HG03442 (cell line): ENCODE data around the gene SLC35F1.
"Not testable (repeated sequence)": the region's sequence is repeated elsewhere in the genome, so short reads cannot be mapped to it uniquely, and the experiment has no call there.

ENCODE experiments used
- ATAC-seq: cut with Tn5 transposase; IDR thresholded peaks from one replicate; pipeline ENCODE4 v1.9.1; 2021; ENCODE audit warnings: mild to moderate bottlenecking, moderate library complexity; ENCODE audit not compliant: unreplicated experiment

The SLC35F1 gene

DNA sequence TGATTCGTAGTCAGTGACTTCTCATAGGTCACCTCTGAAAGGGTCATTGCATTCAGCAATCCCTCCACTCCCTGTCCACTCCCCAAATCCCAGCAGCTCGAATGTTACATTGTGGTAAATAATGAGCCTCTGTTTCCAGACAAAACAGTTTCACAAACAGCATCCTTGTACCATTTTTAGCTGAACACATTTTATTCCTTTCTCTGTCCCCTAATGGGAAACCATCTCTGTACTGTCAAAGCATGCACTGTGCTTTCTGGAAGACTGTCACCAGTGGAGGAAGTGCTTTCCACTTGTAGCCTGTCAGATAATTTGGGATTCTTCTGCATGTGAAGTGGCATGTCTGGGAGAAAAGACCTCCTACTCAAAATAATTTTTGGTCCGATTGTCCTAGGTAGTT lies 82.0 kb downstream of the SLC35F1 start:
- no peak for ATAC-seq

- ATAC-seq, result no peak
These were observed 83.1 kb downstream of the SLC35F1 start for GRCh38 chr6:117990151-117990550.

- ATAC-seq, result no peak
These were observed 85.8 kb downstream of the SLC35F1 start for GRCh38 chr6:117992856-117993255.

GRCh38 chr6:118012944-118013343 lies 105.9 kb downstream of the SLC35F1 start:
- no peak for ATAC-seq

- ATAC-seq, result no peak
These were observed 109.5 kb downstream of the SLC35F1 start for GRCh38 chr6:118016532-118016931.

- no peak for ATAC-seq
These were observed 110.3 kb downstream of the SLC35F1 start for GRCh38 chr6:118017301-118017848.

GRCh38 chr6:118023771-118024170 lies 116.7 kb downstream of the SLC35F1 start:
- ATAC-seq, result no peak

DNA sequence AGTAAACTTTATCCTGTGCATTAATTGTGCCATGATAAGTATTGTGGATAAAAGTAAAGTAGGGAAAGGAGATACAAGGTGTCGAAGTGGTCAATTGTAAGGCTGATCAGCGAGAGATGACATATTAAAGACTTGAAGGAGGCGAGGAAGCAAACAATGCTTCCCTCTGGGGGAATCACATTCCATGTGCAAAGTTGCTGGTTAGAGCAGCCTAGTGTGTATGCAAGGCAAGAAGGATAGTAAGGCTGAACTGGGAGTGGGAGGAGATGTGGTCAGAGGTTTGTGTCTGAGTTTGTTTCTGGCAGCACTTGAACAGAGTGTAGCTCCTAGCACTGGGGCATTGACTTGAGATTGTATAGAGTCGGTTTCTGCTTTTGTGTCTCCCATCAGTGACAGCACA lies 122.9 kb downstream of the SLC35F1 start:
- ATAC-seq, result no peak

- ATAC-seq, result not testable (repeated sequence)
These were observed 130.4 kb downstream of the SLC35F1 start for GRCh38 chr6:118037479-118037878.

- no peak for ATAC-seq
These were observed 135.8 kb downstream of the SLC35F1 start for GRCh38 chr6:118042855-118043254.

DNA sequence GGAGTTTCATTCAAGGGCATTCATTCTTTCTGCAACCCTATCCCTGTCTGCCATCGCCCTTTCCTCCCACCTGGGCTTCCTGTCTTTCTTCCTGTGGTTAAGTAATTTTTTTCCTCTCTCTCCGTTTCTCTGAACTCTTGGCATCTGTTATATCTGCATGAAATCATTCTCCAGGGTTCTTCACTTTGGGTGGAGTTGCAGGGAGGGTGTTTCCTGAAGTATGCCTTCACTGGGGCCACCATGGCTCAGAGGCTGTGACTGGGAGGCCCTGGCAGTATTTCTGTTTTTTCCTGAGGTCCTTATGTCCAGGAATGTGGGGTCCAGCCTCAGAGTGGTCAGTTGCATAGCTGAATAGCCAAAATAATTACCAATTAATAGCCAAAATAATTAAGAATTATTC lies 137.2 kb downstream of the SLC35F1 start:
- no peak for ATAC-seq

GRCh38 chr6:118054082-118054481 lies 147.0 kb downstream of the SLC35F1 start:
- no peak for ATAC-seq

GRCh38 chr6:118061666-118062065 lies 154.6 kb downstream of the SLC35F1 start:
- no peak for ATAC-seq

- no peak for ATAC-seq
These were observed 173.5 kb downstream of the SLC35F1 start for GRCh38 chr6:118080547-118080946.

GRCh38 chr6:118083711-118084110 lies 176.6 kb downstream of the SLC35F1 start:
- ATAC-seq, result no peak

DNA sequence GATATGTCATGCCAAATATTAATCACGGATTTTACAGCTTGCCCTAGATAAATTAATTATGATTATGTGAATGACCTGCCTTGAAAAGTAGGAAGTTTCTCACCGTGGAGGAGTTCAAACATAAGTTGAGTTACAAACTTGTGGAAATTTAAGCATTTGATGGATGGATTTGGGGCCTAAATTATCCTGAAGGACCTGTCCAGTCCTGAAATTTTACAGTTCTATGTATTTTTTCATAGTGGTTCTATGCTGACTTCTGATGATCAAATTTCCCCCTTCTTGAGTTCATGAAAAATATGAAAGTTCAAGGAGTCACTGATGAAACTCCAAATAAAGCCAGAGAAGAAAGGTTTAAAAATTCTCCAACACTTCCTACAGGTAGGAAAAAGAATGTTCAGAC lies 178.6 kb downstream of the SLC35F1 start:
- ATAC-seq, result no peak

DNA sequence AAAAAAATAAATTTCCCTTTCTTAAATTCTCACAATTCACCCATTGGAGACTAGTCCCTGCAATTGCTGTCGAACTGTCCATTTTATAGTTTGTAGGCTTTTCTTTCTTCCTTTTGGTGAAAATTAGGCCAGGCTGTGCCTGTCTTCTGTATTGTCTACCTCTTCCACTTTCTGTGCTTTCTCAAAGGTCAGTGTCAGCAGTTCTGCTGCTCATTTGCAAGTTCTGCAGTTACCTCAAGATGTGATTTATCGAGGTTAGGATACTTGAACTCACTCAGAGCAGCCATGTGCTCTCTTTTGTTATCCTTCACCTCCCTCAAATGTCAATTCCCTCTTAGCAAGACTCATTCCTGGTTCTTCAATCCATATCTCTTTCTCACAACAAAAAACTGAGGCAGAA lies 179.1 kb downstream of the SLC35F1 start:
- no peak for ATAC-seq

DNA sequence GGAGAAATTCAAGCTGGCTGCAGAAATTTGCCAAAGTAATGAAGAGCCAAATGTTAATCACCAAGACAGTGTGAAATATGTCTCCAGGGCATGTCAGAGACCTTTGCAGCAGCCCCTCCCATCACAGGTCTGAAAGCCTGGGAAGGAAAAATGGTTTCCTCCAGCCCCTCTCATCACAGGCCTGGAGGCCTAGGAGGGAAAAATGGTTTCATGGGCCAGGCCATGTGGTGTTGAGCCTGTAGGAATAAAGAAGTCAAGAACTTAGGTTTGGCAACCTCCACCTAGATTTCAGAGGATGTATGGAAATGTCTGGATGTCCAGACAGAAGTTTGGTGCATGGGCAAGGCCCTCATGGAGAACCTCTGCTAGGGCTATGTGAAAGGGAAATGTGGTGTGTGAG lies 185.0 kb downstream of the SLC35F1 start:
- ATAC-seq, result no peak

DNA sequence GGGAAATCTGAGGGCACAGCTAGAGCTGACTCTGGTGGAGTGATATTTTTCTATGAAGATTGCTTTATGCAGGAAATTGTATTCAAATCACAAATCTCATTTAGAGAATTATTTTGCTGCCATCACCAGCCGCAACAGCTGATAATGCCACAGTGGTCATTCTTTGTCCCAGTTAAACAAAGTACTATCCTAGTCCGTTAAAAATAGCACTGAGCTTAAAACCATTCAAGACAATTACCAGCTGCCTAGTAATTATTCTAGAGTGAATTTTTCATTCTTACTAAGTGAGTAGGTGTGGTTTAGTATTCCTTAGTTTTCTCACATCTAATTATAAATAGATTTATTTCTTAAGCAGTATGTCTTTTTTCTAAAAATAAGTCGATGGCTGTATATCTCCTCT lies 190.5 kb downstream of the SLC35F1 start:
- ATAC-seq, result no peak

DNA sequence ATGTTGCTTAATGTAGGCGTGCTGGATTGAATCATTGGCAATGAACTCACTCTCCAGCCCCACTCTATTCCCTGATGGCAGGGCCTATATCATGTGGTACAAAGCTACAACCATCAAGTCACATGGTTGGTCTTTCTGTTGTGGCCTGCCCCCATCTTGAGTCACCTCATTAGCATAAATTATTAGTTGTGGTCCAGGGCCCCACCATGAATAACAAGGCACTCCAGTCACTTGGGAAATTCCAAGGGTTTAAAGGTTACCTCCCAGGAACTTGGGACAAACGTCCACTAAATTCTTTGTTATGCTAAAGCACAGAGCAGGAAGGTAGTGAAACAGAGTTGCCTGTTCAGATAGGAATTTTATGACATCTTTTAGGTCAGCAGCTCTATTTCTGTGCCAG lies 193.7 kb downstream of the SLC35F1 start:
- no peak for ATAC-seq

DNA sequence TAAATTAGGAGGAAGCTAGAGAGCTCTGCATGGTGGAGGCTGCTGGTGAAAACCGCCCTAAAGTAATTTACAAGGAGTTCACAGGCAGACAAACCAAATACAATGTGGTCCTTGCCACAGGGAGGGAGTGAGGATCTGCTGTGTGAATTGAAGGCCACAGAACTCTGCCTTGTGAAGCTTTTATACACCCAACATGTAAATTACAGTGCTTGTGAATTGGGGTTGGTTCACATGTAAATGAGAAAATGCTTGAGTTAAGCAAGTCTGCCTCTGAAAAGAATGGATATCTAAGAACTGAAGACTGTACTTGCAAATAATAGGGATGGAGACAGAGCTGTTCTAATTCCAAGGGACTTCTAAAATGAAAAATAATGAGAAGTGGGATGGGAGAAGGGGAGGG lies 194.2 kb downstream of the SLC35F1 start:
- no peak for ATAC-seq

- no peak for ATAC-seq
These were observed 194.8 kb downstream of the SLC35F1 start for GRCh38 chr6:118101831-118102345.

- no peak for ATAC-seq
These were observed 195.3 kb downstream of the SLC35F1 start for GRCh38 chr6:118102401-118102800.
